HPDE6-E6E7 (cell line): Measurements from ENCODE around the gene FAM76B.

Experiments used
- DNase-seq: peaks from one replicate; pipeline ENCODE4 v3.0.0; 2011; ENCODE audit warnings: missing footprints; ENCODE audit errors: extremely low spot score

Gene FAM76B

GRCh38 chr11:95729462-95729861 is 60.1 kb downstream of the FAM76B start:
- DNase-seq: no peak

- DNase-seq: no peak
Observed at GRCh38 chr11:95728790-95729189, 60.8 kb downstream of the FAM76B start.

- DNase-seq: no peak
Observed at GRCh38 chr11:95728094-95728493, 61.5 kb downstream of the FAM76B start.

GRCh38 chr11:95727620-95728019 is 62.0 kb downstream of the FAM76B start:
- DNase-seq: no peak

GRCh38 chr11:95727111-95727510 is 62.5 kb downstream of the FAM76B start:
- DNase-seq: no peak

- no peak for DNase-seq
Observed at GRCh38 chr11:95725196-95725595, 64.4 kb downstream of the FAM76B start.

- no peak for DNase-seq
Observed at GRCh38 chr11:95723361-95723942, 66.1 kb downstream of the FAM76B start.

- DNase-seq: no peak
Observed at GRCh38 chr11:95720195-95720594, 69.4 kb downstream of the FAM76B start.
